ENCODE data around the gene CIDEB. TPM values are rescaled to one million over a fixed set of nuclear protein-coding genes. Genes with fewer than 3 reads are reported as not detected.

The CIDEB gene
- total RNA-seq, 2 donors from 2014 or later, result 0.97 to 3.1 TPM

DNA sequence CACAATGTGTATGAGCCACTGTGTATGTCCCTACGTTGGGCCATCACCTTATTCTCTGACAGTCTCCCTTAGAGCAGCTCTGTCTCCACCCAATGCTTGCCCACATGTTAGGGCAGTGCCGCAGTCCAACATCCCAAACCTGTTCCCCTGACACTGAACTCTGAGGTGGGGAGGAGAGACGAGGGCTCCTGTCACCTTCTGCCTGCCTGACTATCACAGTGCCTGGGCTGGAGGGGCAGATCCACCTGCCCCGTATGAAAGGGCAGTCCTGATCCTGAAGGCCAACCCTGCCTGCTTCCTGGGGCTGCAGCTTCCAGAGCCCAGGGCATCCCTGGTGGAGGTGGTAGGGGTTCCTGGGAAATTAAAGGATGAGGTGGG is 47.0 kb downstream of the CIDEB start:
- WGBS, 2 experiments (ENCODE audit: insufficient coverage in 1 of 2, insufficient read length in 1 of 2), result 80 to 90% methylated on average over 2 to 4 of the region's 4 CpGs
- H3K9me3 ChIP-seq (ENCODE audit: control insufficient read depth, low read length), result no peaks in the 10 kb centered on the region
- no peak overlapping the region for H3K27ac Mint-ChIP-seq

DNA sequence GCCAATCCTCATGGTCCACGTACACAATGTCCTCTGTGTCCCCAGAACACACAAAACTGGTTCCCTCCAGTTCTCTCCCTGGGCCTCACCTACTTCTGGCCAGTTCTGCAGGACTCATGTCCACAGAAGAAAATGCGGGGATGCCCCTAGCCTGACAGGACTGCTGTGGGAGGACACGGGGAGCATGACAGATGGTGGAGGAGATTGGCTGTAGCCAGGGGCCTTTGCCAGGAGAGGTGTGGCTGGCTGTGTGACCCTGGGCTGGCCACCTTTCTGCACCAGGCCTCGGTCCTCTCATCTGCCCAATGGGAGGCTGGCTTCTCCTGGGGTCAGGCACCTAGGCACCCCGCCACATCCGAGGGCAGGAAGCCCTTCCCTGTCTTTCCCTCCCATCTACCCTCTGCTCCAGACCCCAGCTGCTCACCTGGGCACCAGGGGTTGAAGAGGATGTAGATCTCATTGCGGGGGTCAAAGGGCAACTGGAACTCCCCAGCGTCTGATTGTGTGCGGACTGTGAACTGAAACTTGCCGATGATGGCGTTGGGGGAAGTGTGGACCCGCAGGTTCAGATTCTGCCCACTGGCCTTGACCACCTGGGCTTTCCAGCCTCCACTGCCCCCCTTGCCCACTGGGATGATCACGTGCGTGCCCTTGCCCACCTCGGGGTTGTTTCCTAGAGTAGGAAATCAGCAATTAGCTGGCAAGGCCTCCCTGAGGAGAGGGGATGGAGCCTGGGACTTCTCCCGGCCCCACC is 47.6 kb downstream of the CIDEB start:
- Histone ChIP-seq H3K4me1 (ENCODE audit: control insufficient read depth, insufficient read depth, low read length) (no peaks in the 10 kb centered on the region), H3K4me3 (ENCODE audit: low read length) (no peak overlapping the region), H3K27me3 (ENCODE audit: control insufficient read depth, insufficient read depth, low read length, poor library complexity, severe bottlenecking) (no peaks in the 10 kb centered on the region), H3K9me3 (ENCODE audit: control insufficient read depth, low read length) (no peaks in the 10 kb centered on the region), H3K9ac (ENCODE audit: extremely low read depth, low read length, poor library complexity, severe bottlenecking) (no peak overlapping the region), H3K36me3 (ENCODE audit: control insufficient read depth, insufficient read depth, low read length) (no peaks in the 10 kb centered on the region), H3K27ac (ENCODE audit: low read depth, low read length) (no peak overlapping the region)
- Mint-ChIP-seq H3K9me3 (no peaks in the 10 kb centered on the region), H3K4me3 (no peak overlapping the region), H3K27me3 (ENCODE audit: insufficient read depth) (no peaks in the 10 kb centered on the region), H3K27ac (no peak overlapping the region), H3K36me3 (ENCODE audit: low read depth) (peaks cover 1% of the 10 kb centered on the region), H3K4me1 (no peaks in the 10 kb centered on the region)
- no peak for DNase-seq
- 85 to 89% methylated on average over 4 to 16 of the region's 16 CpGs for WGBS, 2 experiments (ENCODE audit: insufficient coverage in 1 of 2, insufficient read length in 1 of 2)
- TF ChIP-seq, protein P1, sequence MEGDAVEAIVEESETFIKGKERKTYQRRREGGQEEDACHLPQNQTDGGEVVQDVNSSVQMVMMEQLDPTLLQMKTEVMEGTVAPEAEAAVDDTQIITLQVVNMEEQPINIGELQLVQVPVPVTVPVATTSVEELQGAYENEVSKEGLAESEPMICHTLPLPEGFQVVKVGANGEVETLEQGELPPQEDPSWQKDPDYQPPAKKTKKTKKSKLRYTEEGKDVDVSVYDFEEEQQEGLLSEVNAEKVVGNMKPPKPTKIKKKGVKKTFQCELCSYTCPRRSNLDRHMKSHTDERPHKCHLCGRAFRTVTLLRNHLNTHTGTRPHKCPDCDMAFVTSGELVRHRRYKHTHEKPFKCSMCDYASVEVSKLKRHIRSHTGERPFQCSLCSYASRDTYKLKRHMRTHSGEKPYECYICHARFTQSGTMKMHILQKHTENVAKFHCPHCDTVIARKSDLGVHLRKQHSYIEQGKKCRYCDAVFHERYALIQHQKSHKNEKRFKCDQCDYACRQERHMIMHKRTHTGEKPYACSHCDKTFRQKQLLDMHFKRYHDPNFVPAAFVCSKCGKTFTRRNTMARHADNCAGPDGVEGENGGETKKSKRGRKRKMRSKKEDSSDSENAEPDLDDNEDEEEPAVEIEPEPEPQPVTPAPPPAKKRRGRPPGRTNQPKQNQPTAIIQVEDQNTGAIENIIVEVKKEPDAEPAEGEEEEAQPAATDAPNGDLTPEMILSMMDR (conservative IDR thresholded peaks at IDR 0.05), result no peak

More for the DNA sequence above, 47.0 kb downstream of the CIDEB start:
- H3K4me3 Mint-ChIP-seq, result no peak overlapping the region
- H3K27me3 Mint-ChIP-seq (ENCODE audit: insufficient read depth), result no peaks in the 10 kb centered on the region
- Histone ChIP-seq H3K9ac (ENCODE audit: extremely low read depth, low read length, poor library complexity, severe bottlenecking) (no peak overlapping the region), H3K4me3 (ENCODE audit: low read length) (no peak overlapping the region), H3K27ac (ENCODE audit: low read depth, low read length) (no peak overlapping the region), H3K27me3 (ENCODE audit: control insufficient read depth, insufficient read depth, low read length, poor library complexity, severe bottlenecking) (no peaks in the 10 kb centered on the region), H3K36me3 (ENCODE audit: control insufficient read depth, insufficient read depth, low read length) (no peaks in the 10 kb centered on the region), H3K4me1 (ENCODE audit: control insufficient read depth, insufficient read depth, low read length) (no peaks in the 10 kb centered on the region)
- H3K36me3 Mint-ChIP-seq (ENCODE audit: low read depth), result no peaks in the 10 kb centered on the region
- no peak for DNase-seq
- H3K4me1 Mint-ChIP-seq, result no peaks in the 10 kb centered on the region
- no peaks in the 10 kb centered on the region for H3K9me3 Mint-ChIP-seq
- TF ChIP-seq, protein P1 (conservative IDR thresholded peaks at IDR 0.05), result no peak

DNA sequence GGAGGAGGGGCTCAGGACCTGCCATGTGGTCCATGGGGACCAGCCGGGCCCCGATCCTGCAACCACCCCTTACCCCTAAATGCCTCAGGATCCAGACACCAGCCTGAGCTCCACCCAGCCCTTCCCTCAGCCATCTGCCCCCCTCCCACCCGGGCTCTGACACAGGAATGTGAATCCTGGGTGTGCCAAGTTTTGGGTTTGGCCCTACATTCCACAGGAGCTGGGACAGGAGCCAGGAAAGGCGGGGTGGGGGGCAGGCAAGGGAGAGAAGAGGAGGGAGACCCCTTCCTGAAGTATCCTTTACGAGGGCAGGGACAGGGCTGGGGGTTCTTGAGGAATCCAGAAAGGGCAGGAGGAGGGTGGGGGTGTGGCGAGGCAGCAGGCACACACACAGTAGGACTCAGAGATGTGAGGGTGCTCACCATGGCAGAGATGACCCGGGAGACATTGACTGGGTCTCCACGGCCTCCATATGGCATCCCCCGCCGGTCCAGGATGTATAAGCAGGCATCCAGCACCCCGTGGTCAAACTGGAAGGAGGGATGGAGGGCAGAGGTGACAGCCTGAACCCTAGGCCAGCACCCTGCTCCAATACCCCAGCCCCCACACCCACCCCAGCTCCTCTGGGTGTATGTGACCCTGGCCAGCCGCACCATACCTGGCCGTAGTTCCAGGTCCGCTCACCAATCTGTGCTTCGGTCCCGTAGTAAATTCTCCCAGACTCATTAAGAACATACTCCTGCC is 48.3 kb downstream of the CIDEB start:
- no peaks in the 10 kb centered on the region for H3K27me3 ChIP-seq (ENCODE audit: control insufficient read depth, insufficient read depth, low read length, poor library complexity, severe bottlenecking)
- Mint-ChIP-seq H3K4me3 (no peak overlapping the region), H3K9me3 (no peaks in the 10 kb centered on the region), H3K36me3 (ENCODE audit: low read depth) (peaks cover 3% of the 10 kb centered on the region), H3K27me3 (ENCODE audit: insufficient read depth) (no peaks in the 10 kb centered on the region), H3K27ac (no peak overlapping the region), H3K4me1 (no peaks in the 10 kb centered on the region)
- H3K4me3 ChIP-seq (ENCODE audit: low read length), result no peak overlapping the region
- WGBS, 2 experiments (ENCODE audit: insufficient coverage in 1 of 2, insufficient read length in 1 of 2), result 89 to 90% methylated on average over 9 to 14 of the region's 16 CpGs
- H3K27ac ChIP-seq (ENCODE audit: low read depth, low read length), result no peak overlapping the region
- DNase-seq, result no peak
- no peak overlapping the region for H3K9ac ChIP-seq (ENCODE audit: extremely low read depth, low read length, poor library complexity, severe bottlenecking)
- no peaks in the 10 kb centered on the region for H3K36me3 ChIP-seq (ENCODE audit: control insufficient read depth, insufficient read depth, low read length)
- H3K9me3 ChIP-seq (ENCODE audit: control insufficient read depth, low read length), result no peaks in the 10 kb centered on the region
- H3K4me1 ChIP-seq (ENCODE audit: control insufficient read depth, insufficient read depth, low read length), result no peaks in the 10 kb centered on the region
- TF ChIP-seq, protein P1 (conservative IDR thresholded peaks at IDR 0.05), result no peak

Measured in endodermal cell (in vitro differentiated cells).